Measurements from ENCODE around the gene TEAD4.

Gene TEAD4

DNA sequence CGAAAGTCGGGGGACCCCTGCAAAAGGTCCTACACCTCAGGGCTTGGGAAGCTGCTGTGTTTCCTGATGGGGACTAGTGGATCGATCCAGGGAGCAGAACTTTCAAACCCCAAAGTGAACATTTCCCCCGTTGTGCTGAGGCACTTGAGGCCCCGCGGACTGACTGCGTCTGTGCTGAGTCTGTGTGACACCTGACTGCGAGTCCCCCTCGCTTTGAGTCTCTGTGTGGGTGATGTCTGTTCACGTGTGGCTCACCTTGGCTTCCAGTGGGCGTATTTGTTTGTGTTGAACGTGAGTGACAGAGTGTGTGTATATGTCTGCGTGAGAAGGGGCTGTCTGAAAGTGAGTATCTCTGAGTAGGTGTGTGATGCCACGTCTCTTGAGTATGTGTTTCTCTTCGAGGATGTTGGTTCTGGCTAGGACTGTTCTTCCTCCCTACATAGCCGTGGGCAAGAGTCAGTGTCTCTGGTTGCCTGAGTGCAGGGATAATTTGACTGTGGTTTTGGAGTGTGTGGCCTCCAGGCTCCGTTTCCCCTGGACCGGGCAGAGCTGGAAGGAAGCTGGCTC lies 1.3 kb downstream of the TEAD4 start:
- DNase-seq (ENCODE audit: low spot score): peak; percentile 43

- DNase-seq (ENCODE audit: low spot score): no peak
Measured at GRCh38 chr12:2960996-2961616, 1.9 kb downstream of the TEAD4 start.

- DNase-seq (ENCODE audit: low spot score): no peak
Measured at GRCh38 chr12:2961705-2962104, 2.5 kb downstream of the TEAD4 start.

GRCh38 chr12:2963154-2963759 lies 4.1 kb downstream of the TEAD4 start:
- DNase-seq (ENCODE audit: low spot score): no peak

DNA sequence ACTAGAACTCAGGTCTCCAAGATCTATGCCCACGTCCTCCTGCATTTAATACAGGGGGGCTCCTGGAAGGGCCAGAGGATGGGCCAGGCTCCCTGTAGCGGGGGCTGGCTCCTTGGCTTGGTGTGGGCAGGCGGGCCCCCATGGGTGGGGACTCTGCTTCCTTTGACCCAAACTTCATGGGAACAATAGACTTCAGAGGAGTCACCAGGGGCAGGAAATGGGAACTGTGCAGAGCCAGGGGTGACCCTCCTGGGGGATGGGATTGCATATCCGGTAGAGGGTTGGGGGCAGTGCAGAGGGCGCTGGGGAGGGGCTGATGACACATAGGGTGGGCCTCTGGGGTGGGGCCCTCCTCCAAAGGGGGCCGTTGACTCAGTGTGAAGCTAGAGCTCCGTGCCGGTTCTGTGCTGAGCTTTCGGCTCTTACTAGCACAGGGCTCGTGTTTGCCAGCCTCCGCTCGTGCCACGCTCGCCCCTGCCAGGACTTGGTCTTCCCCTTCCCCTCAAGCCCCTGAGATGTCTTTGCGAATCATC lies 4.6 kb downstream of the TEAD4 start:
- DNase-seq (ENCODE audit: low spot score): no peak

- no peak for DNase-seq (ENCODE audit: low spot score)
Measured at GRCh38 chr12:2967651-2968050, 8.5 kb downstream of the TEAD4 start.

- DNase-seq (ENCODE audit: low spot score): peak; percentile 39
Measured at GRCh38 chr12:2970744-2971143, 11.5 kb downstream of the TEAD4 start.

DNA sequence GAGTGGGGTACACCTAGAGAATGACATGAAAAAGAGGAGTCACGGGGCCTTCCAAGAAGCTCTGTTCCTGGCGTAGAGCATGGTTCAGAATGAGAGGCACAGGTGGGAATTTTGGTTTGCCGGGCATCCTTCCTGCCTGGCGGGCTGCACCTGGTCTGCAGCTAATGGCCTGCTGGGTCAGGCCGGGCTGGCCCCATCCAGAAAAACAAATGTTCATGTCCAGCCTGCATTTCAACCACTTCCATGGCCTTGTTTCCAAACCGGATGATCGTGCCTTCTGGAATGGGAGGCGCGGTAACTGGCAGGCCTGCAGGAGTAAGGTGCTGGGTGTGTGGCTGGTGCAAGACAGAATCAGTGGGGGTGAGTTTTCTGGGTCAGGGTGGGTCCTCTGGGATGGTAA lies 14.4 kb downstream of the TEAD4 start:
- no peak for DNase-seq (ENCODE audit: low spot score)

- DNase-seq (ENCODE audit: low spot score): no peak
Measured at GRCh38 chr12:2974560-2974971, 15.4 kb downstream of the TEAD4 start.

- peak; percentile 88 for DNase-seq (ENCODE audit: low spot score)
Measured at GRCh38 chr12:2976581-2976996, 17.4 kb downstream of the TEAD4 start.

- no peak for DNase-seq (ENCODE audit: low spot score)
Measured at GRCh38 chr12:2977776-2978175, 18.6 kb downstream of the TEAD4 start.

GRCh38 chr12:2979806-2980205 lies 20.6 kb downstream of the TEAD4 start:
- no peak for DNase-seq (ENCODE audit: low spot score)

GRCh38 chr12:2980630-2981029 lies 21.4 kb downstream of the TEAD4 start:
- no peak for DNase-seq (ENCODE audit: low spot score)

DNA sequence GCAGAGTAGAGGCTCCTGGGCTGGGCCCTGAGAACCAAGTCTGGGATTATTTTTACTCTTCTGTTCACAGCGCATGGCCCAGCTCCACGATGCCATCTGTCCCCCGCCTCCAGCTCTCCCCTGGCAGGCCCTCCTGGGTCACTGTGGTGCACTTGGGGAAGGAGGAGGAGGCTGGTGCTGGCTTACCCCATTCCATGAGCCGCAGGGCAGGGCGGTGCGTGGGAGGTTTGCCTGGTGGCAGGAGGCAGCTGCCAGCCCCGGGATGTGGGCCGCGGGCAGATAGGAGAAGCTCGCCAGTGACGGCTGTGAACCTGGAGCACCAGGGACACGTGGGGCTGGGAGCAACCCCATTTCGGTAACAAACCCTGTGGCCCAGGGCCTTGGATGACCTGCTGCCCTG lies 23.2 kb downstream of the TEAD4 start:
- DNase-seq (ENCODE audit: low spot score): no peak

GRCh38 chr12:2984249-2984648 lies 25.1 kb downstream of the TEAD4 start:
- no peak for DNase-seq (ENCODE audit: low spot score)

- no peak for DNase-seq (ENCODE audit: low spot score)
Measured at GRCh38 chr12:2984698-2985097, 25.5 kb downstream of the TEAD4 start.

DNA sequence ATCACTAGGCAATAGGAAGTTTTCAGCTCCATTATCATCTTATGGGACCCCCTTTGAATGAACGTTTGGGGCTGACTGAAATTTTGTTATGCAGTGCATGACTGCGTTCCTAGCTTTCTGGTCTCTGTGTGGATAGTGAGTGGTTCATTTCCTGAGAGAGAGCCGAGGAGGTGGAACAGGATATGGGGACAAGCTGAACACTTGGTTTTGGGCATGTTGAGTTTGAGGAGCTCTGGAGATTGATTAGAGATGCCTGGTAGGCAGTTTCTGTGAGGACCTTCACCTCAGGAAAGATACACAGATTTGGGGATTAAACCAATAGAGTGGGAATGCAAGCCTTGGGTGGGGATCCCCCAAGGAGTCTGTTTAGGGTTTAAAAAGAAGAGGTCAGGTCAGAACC lies 27.7 kb downstream of the TEAD4 start:
- no peak for DNase-seq (ENCODE audit: low spot score)

- no peak for DNase-seq (ENCODE audit: low spot score)
Measured at GRCh38 chr12:2988494-2988893, 29.3 kb downstream of the TEAD4 start.

- DNase-seq (ENCODE audit: low spot score): no peak
Measured at GRCh38 chr12:2992724-2993123, 33.5 kb downstream of the TEAD4 start.

DNA sequence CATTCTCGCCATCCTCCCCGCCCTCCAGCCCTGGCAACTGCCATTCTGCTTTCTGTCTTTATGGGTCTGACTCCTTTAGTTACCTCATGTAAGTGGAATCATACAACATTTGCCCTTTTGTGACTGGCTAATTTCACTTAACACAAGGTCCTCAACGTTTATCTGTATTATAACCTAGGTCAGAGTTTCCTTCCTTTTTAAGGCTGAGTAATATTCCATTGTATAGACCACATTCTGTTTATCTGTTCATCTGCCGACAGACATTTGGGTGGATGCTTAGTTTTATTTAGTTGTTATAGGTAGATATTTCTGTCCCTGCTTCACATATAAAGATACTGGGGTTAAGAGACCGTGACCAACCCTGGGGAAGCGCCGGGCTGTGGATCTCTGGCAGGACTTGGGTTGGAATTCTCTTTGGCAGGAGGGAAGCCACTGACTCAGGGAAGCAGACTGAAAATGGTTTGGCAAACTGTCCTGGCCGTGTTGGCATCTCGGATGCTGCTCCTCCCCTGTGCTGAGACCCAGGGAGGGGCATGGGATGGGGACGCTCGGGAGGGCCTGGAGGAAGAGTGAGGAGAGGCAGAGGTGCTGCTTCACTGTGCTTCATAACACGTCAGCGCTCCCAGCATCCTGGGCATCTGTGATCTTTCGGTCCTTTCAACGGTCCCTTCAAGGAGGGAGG lies 38.9 kb downstream of the TEAD4 start:
- no peak for DNase-seq (ENCODE audit: low spot score)

GRCh38 chr12:2998789-2999264 lies 39.6 kb downstream of the TEAD4 start:
- DNase-seq (ENCODE audit: low spot score): no peak

- DNase-seq (ENCODE audit: low spot score): no peak
Measured at GRCh38 chr12:2999265-2999841, 40.2 kb downstream of the TEAD4 start.
